GM21360 (cell line): ENCODE data around the gene LAMB3.

ENCODE experiments used
- ATAC-seq: cut with Tn5 transposase; IDR thresholded peaks from one replicate; pipeline ENCODE4 v1.9.1; 2021; ENCODE audit warnings: mild to moderate bottlenecking, moderate library complexity; ENCODE audit not compliant: unreplicated experiment

The LAMB3 gene

GRCh38 chr1:209569455-209570207 lies 82.6 kb downstream of the LAMB3 start:
- no peak for ATAC-seq

- ATAC-seq: no peak
Measured at GRCh38 chr1:209567698-209568175, 84.5 kb downstream of the LAMB3 start.

GRCh38 chr1:209565759-209566678 lies 86.2 kb downstream of the LAMB3 start:
- ATAC-seq: peak; percentile 88
